H1 (cell line): ENCODE data around the gene PTPN1. TPM values are rescaled to one million over a fixed set of nuclear protein-coding genes. Genes with fewer than 3 reads are reported as not detected.

Experiments used
- CTCF ChIA-PET: fragments of 300-600 bp; sonication (Branson Sonifier 250); formaldehyde crosslinking; loops from one replicate; lab custom pipeline; 2021; ENCODE audit not compliant: partially characterized antibody; lab: Charles Lee
- POLR2A ChIA-PET: fragments of 300-600 bp; sonication (Branson Sonifier 250); formaldehyde crosslinking; loops from one replicate; lab custom pipeline; 2021; ENCODE audit warnings: inconsistent platforms; ENCODE audit not compliant: partially characterized antibody; lab: Charles Lee
- DNase-seq, 2 experiments: peaks; one replicate each; pipeline versions ENCODE4 v3.0.0 to v3.0.0-alpha.2; 2010 to 2022; ENCODE audit warnings: low spot score in 2 of 2, low read depth in 1 of 2, mixed read lengths in 1 of 2
- FAIRE-seq: peaks from 2 replicates; lab custom pipeline; 2011; peaks lifted over from hg19 to GRCh38; lab: Jason Lieb, UNC
- H2AFZ ChIP-seq: 2 replicates; pipeline ENCODE4 v1.8.1; 2012; ENCODE audit warnings: low read length, inconsistent platforms
- H2AK5ac ChIP-seq: 2 replicates; pipeline ENCODE4 v1.6.1; 2013; ENCODE audit warnings: low read depth, low read length
- H2BK120ac ChIP-seq: replicated peaks from 2 replicates; pipeline ENCODE3; 2013; ENCODE audit warnings: low read depth, low read length, inconsistent platforms
- H2BK12ac ChIP-seq: 2 replicates; pipeline ENCODE4 v1.6.1; 2013; ENCODE audit warnings: low read depth, low read length
- H2BK15ac ChIP-seq: 2 replicates; pipeline ENCODE4 v1.6.1; 2013; ENCODE audit warnings: low read length
- H2BK20ac ChIP-seq: 2 replicates; pipeline ENCODE4 v1.6.1; 2013; ENCODE audit warnings: low read length
- H2BK5ac ChIP-seq: 2 replicates; pipeline ENCODE4 v1.6.1; 2013; ENCODE audit warnings: low read depth, low read length
- H3K14ac ChIP-seq: 2 replicates; pipeline ENCODE4 v1.6.1; 2013; ENCODE audit warnings: inconsistent platforms; ENCODE audit not compliant: insufficient read length
- H3K18ac ChIP-seq: 2 replicates; pipeline ENCODE4 v1.6.1; 2013; ENCODE audit warnings: low read length; ENCODE audit errors: extremely low read depth
- H3K23ac ChIP-seq: 2 replicates; pipeline ENCODE4 v1.6.1; 2013; ENCODE audit warnings: inconsistent platforms; ENCODE audit not compliant: insufficient read length
- H3K23me2 ChIP-seq: 2 replicates; pipeline ENCODE4 v1.6.1; 2013; ENCODE audit warnings: low read depth, low read length
- H3K27ac ChIP-seq: 2 replicates; pipeline ENCODE4 v1.6.1; 2011; ENCODE audit warnings: low read depth, low read length, inconsistent platforms
- H3K27me3 ChIP-seq, 4 experiments: replicated peaks in 1 of 4; 1 replicate in 1 of 4; 2 replicates in 3 of 4; pipeline versions ENCODE4 v1.6.1 to v1.8.1; 2011 to 2013; ENCODE audit warnings: low read length in 3 of 4, mild to moderate bottlenecking in 3 of 4, inconsistent platforms in 2 of 4, mixed read lengths in 2 of 4, moderate library complexity in 1 of 4; ENCODE audit not compliant: control insufficient read depth in 3 of 4, insufficient read depth in 3 of 4; ENCODE audit errors: extremely low read depth in 1 of 4
- H3K36me3 ChIP-seq, 4 experiments: 2 replicates each; pipeline versions ENCODE4 v1.6.1 to v1.8.1; 2011 to 2013; ENCODE audit warnings: mild to moderate bottlenecking in 4 of 4, low read length in 3 of 4, moderate library complexity in 2 of 4, control low read depth in 1 of 4, inconsistent platforms in 1 of 4; ENCODE audit not compliant: insufficient read depth in 4 of 4, control insufficient read depth in 2 of 4
- H3K4ac ChIP-seq: replicated peaks from 2 replicates; pipeline ENCODE3; 2013; ENCODE audit warnings: low read length, low read depth, mixed read lengths, inconsistent platforms; ENCODE audit not compliant: insufficient read length
- H3K4me1 ChIP-seq, 4 experiments: replicated peaks in 1 of 4; 1 replicate in 1 of 4; 2 replicates in 3 of 4; pipeline versions ENCODE4 v1.6.1 to v1.8.1; 2011 to 2013; ENCODE audit warnings: low read length in 3 of 4, inconsistent platforms in 2 of 4, mixed read lengths in 1 of 4; ENCODE audit not compliant: insufficient read depth in 4 of 4, control insufficient read depth in 3 of 4
- H3K4me2 ChIP-seq, 2 experiments: 2 replicates each; pipeline versions ENCODE4 v1.6.1 to v1.8.1; 2011 to 2013; ENCODE audit warnings: low read depth in 2 of 2, low read length in 2 of 2, control low read depth in 1 of 2, inconsistent platforms in 1 of 2, mild to moderate bottlenecking in 1 of 2; ENCODE audit not compliant: insufficient read depth in 1 of 2
- H3K4me3 ChIP-seq, 4 experiments: fragments of 200-600, 300-600 bp in 1 of 4; sonication (generic), shearing (Covaris generic), sonication (Bioruptor Twin) in 1 of 4; 2 replicates each; pipeline versions ENCODE4 v1.5.1 to v1.8.1; 2011 to 2016; ENCODE audit warnings: low read length in 4 of 4, low read depth in 3 of 4, control low read depth in 2 of 4, inconsistent platforms in 2 of 4, mild to moderate bottlenecking in 2 of 4, mixed read lengths in 1 of 4, moderate library complexity in 1 of 4; ENCODE audit not compliant: insufficient read depth in 2 of 4; ENCODE audit errors: extremely low read depth in 1 of 4
- H3K56ac ChIP-seq: replicated peaks from 2 replicates; pipeline ENCODE3; 2013; ENCODE audit warnings: low read depth, mild to moderate bottlenecking, mixed read lengths, low read length, inconsistent platforms; ENCODE audit not compliant: insufficient read length
- H3K79me1 ChIP-seq: 2 replicates; pipeline ENCODE4 v1.6.1; 2013; ENCODE audit warnings: low read depth, low read length, control low read depth
- H3K79me2 ChIP-seq, 2 experiments: 2 replicates each; pipeline versions ENCODE4 v1.6.1 to v1.8.1; 2012 to 2013; ENCODE audit warnings: low read length in 2 of 2, mild to moderate bottlenecking in 2 of 2, inconsistent platforms in 1 of 2; ENCODE audit not compliant: insufficient read depth in 2 of 2, control insufficient read depth in 1 of 2
- H3K9ac ChIP-seq, 4 experiments: replicated peaks in 1 of 4; 1 replicate in 1 of 4; 2 replicates in 3 of 4; pipeline versions ENCODE4 v1.6.1 to v1.8.1; 2011 to 2013; ENCODE audit warnings: low read depth in 3 of 4, low read length in 3 of 4, control low read depth in 2 of 4, mild to moderate bottlenecking in 2 of 4, moderate library complexity in 2 of 4, inconsistent platforms in 1 of 4; ENCODE audit errors: extremely low read depth in 1 of 4
- H3K9me3 ChIP-seq, 2 experiments: 2 replicates each; pipeline versions ENCODE4 v1.6.1 to v1.8.1; 2012 to 2013; ENCODE audit warnings: mild to moderate bottlenecking in 2 of 2, moderate library complexity in 2 of 2, control low read depth in 1 of 2, inconsistent platforms in 1 of 2, low read depth in 1 of 2, low read length in 1 of 2, mixed read lengths in 1 of 2; ENCODE audit not compliant: insufficient read depth in 2 of 2
- H4K20me1 ChIP-seq, 2 experiments: replicated peaks in 1 of 2; 2 replicates each; pipeline versions ENCODE3 to v1.8.1; 2011 to 2013; ENCODE audit warnings: inconsistent platforms in 2 of 2, low read length in 2 of 2, mild to moderate bottlenecking in 1 of 2; ENCODE audit not compliant: insufficient read depth in 2 of 2, control insufficient read depth in 1 of 2
- H4K5ac ChIP-seq: 2 replicates; pipeline ENCODE4 v1.6.1; 2013; ENCODE audit warnings: low read length, low read depth, mixed read lengths, inconsistent platforms; ENCODE audit not compliant: insufficient read length
- H4K8ac ChIP-seq: 2 replicates; pipeline ENCODE4 v1.8.0; 2013; ENCODE audit warnings: mild to moderate bottlenecking, moderate library complexity, low read length, inconsistent platforms; ENCODE audit not compliant: insufficient read depth; ENCODE audit errors: extremely low read depth
- H4K91ac ChIP-seq: replicated peaks from 2 replicates; pipeline ENCODE3; 2013; ENCODE audit warnings: low read length, mixed read lengths, inconsistent platforms; ENCODE audit not compliant: insufficient read length
- ASH2L ChIP-seq: fragments of 200-600, 300-600 bp; sonication (generic); IDR thresholded peaks from one replicate; pipeline ENCODE4 v1.7.1; 2017; ENCODE audit warnings: low read length
- BCL11A ChIP-seq, 2 experiments: IDR thresholded peaks; one replicate each; pipeline ENCODE4 v1.6.1; 2011; ENCODE audit warnings: low read depth in 2 of 2, low read length in 2 of 2, mild to moderate bottlenecking in 2 of 2
- CHD2 ChIP-seq: IDR thresholded peaks from 2 replicates; pipeline ENCODE4 v1.6.1; 2012; ENCODE audit warnings: low read length, improper control_type of control experiment
- CREB1 ChIP-seq: IDR thresholded peaks from 2 replicates; pipeline ENCODE4 v1.6.1; 2012; ENCODE audit warnings: inconsistent platforms
- EP300 ChIP-seq, 2 experiments: IDR thresholded peaks; 1 replicate in 1 of 2; 2 replicates in 1 of 2; pipeline ENCODE4 v1.6.1; 2011 to 2012; ENCODE audit warnings: low read depth in 2 of 2, low read length in 2 of 2, mild to moderate bottlenecking in 2 of 2, borderline replicate concordance in 1 of 2, inconsistent platforms in 1 of 2, moderate library complexity in 1 of 2
- KDM1A ChIP-seq: fragments of 200-600, 300-600 bp; sonication (generic); IDR thresholded peaks from 2 replicates; pipeline ENCODE4 v1.7.1; 2016; ENCODE audit warnings: mild to moderate bottlenecking, low read length, borderline replicate concordance
- NANOG ChIP-seq: IDR thresholded peaks from 2 replicates; pipeline ENCODE4 v1.6.1; 2011; ENCODE audit warnings: low read length, low read depth, mild to moderate bottlenecking, inconsistent platforms; ENCODE audit not compliant: insufficient read depth, poor library complexity, severe bottlenecking
- SAP30 ChIP-seq: fragments of 300-600 bp; sonication (generic); IDR thresholded peaks from 2 replicates; pipeline ENCODE4 v1.7.1; 2012; ENCODE audit warnings: low read length, moderate library complexity, mild to moderate bottlenecking, inconsistent platforms; ENCODE audit not compliant: insufficient read depth, insufficient replicate concordance
- SRF ChIP-seq: IDR thresholded peaks from 2 replicates; pipeline ENCODE4 v1.6.1; 2011; ENCODE audit warnings: mild to moderate bottlenecking, low read depth, low read length, moderate library complexity
- SUZ12 ChIP-seq: fragments of 200-600 bp; sonication (generic); IDR thresholded peaks from 2 replicates; pipeline ENCODE4 v1.6.1; 2012; ENCODE audit warnings: mild to moderate bottlenecking, inconsistent platforms, low read length, moderate library complexity, mixed read lengths
- TAF7 ChIP-seq: optimal IDR thresholded peaks from 2 replicates; pipeline ENCODE3; 2011; ENCODE audit warnings: low read depth, mild to moderate bottlenecking, inconsistent platforms, low read length, moderate library complexity, borderline replicate concordance
- TEAD4 ChIP-seq: IDR thresholded peaks from 2 replicates; pipeline ENCODE4 v1.6.1; 2012; ENCODE audit warnings: low read depth, low read length, inconsistent platforms, mixed read lengths
- WGBS, 2 experiments: shearing (Covaris generic) in 1 of 2; methylation state at CpG; one replicate each; pipeline versions ENCODE4 v1.1.6 to v1.1.7; 2013 to 2015; ENCODE audit warnings: low lambda C conversion rate in 2 of 2, mixed read lengths in 2 of 2, inconsistent platforms in 1 of 2, low coverage in 1 of 2, missing lambda C conversion rate in 1 of 2; ENCODE audit not compliant: insufficient replicate concordance in 2 of 2, insufficient coverage in 1 of 2, insufficient read length in 1 of 2; ENCODE audit errors: extremely low coverage in 1 of 2, missing lambda C conversion rate in 1 of 2; 5-methylcytosine and 5-hydroxymethylcytosine counted together
- polyA plus RNA-seq, 7 experiments: library from polyadenylated mRNA; depleted of rRNA in 3 of 7; stranded (reverse) in 5 of 7; unstranded in 2 of 7; fragments of >200 nt in 5 of 7; fragments of 200-250 nt in 2 of 7; gene quantifications; 1 replicate in 5 of 7; 2 replicates in 1 of 7; 4 replicates in 1 of 7; pipeline versions ENCODE4 v1.2.1 to v1.2.3, GENCODE V29; 2011 to 2013; ENCODE audit warnings: missing spikeins in 2 of 7, mixed read lengths in 2 of 7
- total RNA-seq: library from RNA; stranded (reverse); fragmentation: NEBNext Ultra II Directional; extraction: Animal tissue kit (Norgen Biotek cat#: 25700); gene quantifications from 2 replicates; pipeline ENCODE4 v1.2.1, GENCODE V29; 2021

Gene PTPN1
- total and polyA plus RNA-seq, 2 of the 8 experiments (the other 6 are each of a cell fraction or from before 2014, with no cell fraction given), result 18.6 to 32.1 TPM

GRCh38 chr20:50513169-50514034, 3.2 kb downstream of the PTPN1 start:
- Histone ChIP-seq H3K36me3 (no peaks in the 10 kb centered on the region), H3K79me1 (peaks cover 11% of the 10 kb centered on the region; the same call in 1 of the 2 replicates), H3K56ac (no peak overlapping the region), H2AK5ac (no peak overlapping the region), H3K4me1 (peaks cover 3 to 7% (median 5%) of the 10 kb centered on the region in 4 experiments), H3K14ac (no peak overlapping the region), H3K4me2 (no peak overlapping the region), H3K4me3 (no peak overlapping the region), H3K27ac (no peak overlapping the region), H2BK20ac (no peak overlapping the region), H4K5ac (no peak overlapping the region), H4K91ac (no peak overlapping the region), H4K20me1 (peaks cover 2 to 8% of the 10 kb centered on the region in 2 experiments), H2AFZ (no peak overlapping the region), H3K9ac (no peak overlapping the region; a peak in 1 of 7 replicates), H3K4ac (no peak overlapping the region), H2BK15ac (no peak overlapping the region), H3K23ac (no peak overlapping the region), H2BK5ac (no peak overlapping the region), H2BK120ac (no peak overlapping the region), H3K79me2 (peaks cover 8 to 74% of the 10 kb centered on the region in 2 experiments), H3K18ac (no peak overlapping the region), H4K8ac (no peak overlapping the region), H2BK12ac (no peak overlapping the region), H3K9me3 (no peaks in the 10 kb centered on the region), H3K27me3 (no peaks in the 10 kb centered on the region), H3K23me2 (peaks cover 8% of the 10 kb centered on the region; the same call in 1 of the 2 replicates)
- CTCF ChIA-PET, result interaction anchor here (0.6 to 2.5 kb wide), 8 partner anchors 9 to 67 kb away, joined by 3 to 19 read pairs (median 3); no protein-coding TSS in a partner anchor
- POLR2A ChIA-PET, result interaction anchor here (1.0 to 1.6 kb wide), 5 partner anchors 10 to 29 kb away, joined by 3 to 5 read pairs (median 4); no protein-coding TSS in a partner anchor
- WGBS, 2 experiments, result 91% methylated on average over 5 of the region's 5 CpGs; no CpG with 5 or more reads in 1 of the 2 experiments
- no peak for DNase-seq
- no peak for FAIRE-seq
- TF ChIP-seq NANOG, result no peak
- no peak for TF ChIP-seq CHD2
- TF ChIP-seq ASH2L, result no peak
- no peak for TF ChIP-seq SRF
- no peak for TF ChIP-seq TAF7
- no peak for TF ChIP-seq CREB1
- TF ChIP-seq BCL11A (IDR thresholded peaks at IDR 0.05; ENCODE audit: low read depth in 2 of 2, low read length in 2 of 2), result no peak
- TF ChIP-seq EP300 (IDR thresholded peaks at IDR 0.05; ENCODE audit: borderline replicate concordance in 1 of 2, low read depth in 2 of 2, low read length in 2 of 2), result no peak
- no peak for TF ChIP-seq TEAD4
- no peak for TF ChIP-seq SAP30
- no peak for TF ChIP-seq KDM1A
- TF ChIP-seq SUZ12, result no peak
